Tibial nerve (tissue), 4 donors: ENCODE data around the gene NEIL1. TPM values are rescaled to one million over a fixed set of nuclear protein-coding genes. Genes with fewer than 3 reads are reported as not detected.
A peak's percentile ranks its signal among the peaks of the same experiment; 100 is the strongest.

Experiments
- DNase-seq, 2 donors: peaks; one replicate each; pipeline ENCODE4 v3.0.0-alpha.2; 2019; ENCODE audit warnings: low spot score in 2 of 2
- H3K27ac ChIP-seq, 4 donors: fragments of 200-600 bp; sonication (generic) in 3 of 4; one replicate each; pipeline ENCODE4 v1.5.1; 2017 to 2019; ENCODE audit warnings: mild to moderate bottlenecking in 1 of 4
- H3K27me3 ChIP-seq, 2 donors: fragments of 200-600 bp; sonication (generic) in 1 of 2; one replicate each; pipeline versions ENCODE4 v1.5.1 to v1.6.0; 2017 to 2019
- H3K36me3 ChIP-seq, 3 donors: fragments of 200-600 bp; sonication (generic); one replicate each; pipeline ENCODE4 v1.5.1; 2018 to 2019
- H3K4me1 ChIP-seq, 4 donors: fragments of 200-600 bp; sonication (generic) in 3 of 4; one replicate each; pipeline ENCODE4 v1.5.1; 2017 to 2019
- H3K4me3 ChIP-seq, 4 donors: fragments of 200-600 bp; sonication (generic) in 3 of 4; one replicate each; pipeline ENCODE4 v1.5.1; 2017 to 2019; ENCODE audit warnings: mild to moderate bottlenecking in 1 of 4, moderate library complexity in 1 of 4
- H3K9me3 ChIP-seq, 4 donors: fragments of 200-600 bp; sonication (generic) in 3 of 4; one replicate each; pipeline ENCODE4 v1.5.1; 2017 to 2019
- CTCF ChIP-seq, 5 experiments: fragments of 200-600 bp in 3 of 5; fragments of 450-650 bp in 2 of 5; sonication (generic) in 3 of 5; IDR thresholded peaks; one replicate each; pipeline ENCODE4 v1.5.1; 2016 to 2019; ENCODE audit warnings: antibody characterized with exemption in 5 of 5, mild to moderate bottlenecking in 3 of 5, moderate library complexity in 2 of 5
- EP300 ChIP-seq, 2 donors: sonication (generic); formaldehyde crosslinking; IDR thresholded peaks; one replicate each; pipeline ENCODE4 v1.6.1; 2017; ENCODE audit warnings: antibody characterized with exemption in 2 of 2, mild to moderate bottlenecking in 1 of 2
- POLR2A ChIP-seq, 2 donors: fragments of 450-650 bp; IDR thresholded peaks; one replicate each; pipeline ENCODE4 v1.6.1; 2017; ENCODE audit warnings: antibody characterized with exemption in 2 of 2, mild to moderate bottlenecking in 2 of 2, moderate library complexity in 2 of 2
- WGBS, 2 donors: methylation state at CpG; one replicate each; pipeline ENCODE4 v1.1.5; 2018; 5-methylcytosine and 5-hydroxymethylcytosine counted together
- total RNA-seq, 4 donors: library from RNA; depleted of rRNA; stranded (reverse); fragments of >200 nt; gene quantifications; one replicate each; pipeline ENCODE4 v1.1.0, GENCODE V29; 2016

NEIL1 gene
- total RNA-seq, 4 donors from 2014 or later = 45.8 to 101 (median 53.6) TPM

GRCh38 chr15:75363786-75364185, 16.9 kb downstream of the NEIL1 start:
- TF ChIP-seq EP300 (IDR thresholded peaks at IDR 0.05) = no peak
- TF ChIP-seq POLR2A (IDR thresholded peaks at IDR 0.05) = no peak
- TF ChIP-seq CTCF (IDR thresholded peaks at IDR 0.05) = no peak
- Histone ChIP-seq H3K27me3 (no peaks in the 10 kb centered on the region), H3K4me3 (no peak overlapping the region), H3K9me3 (no peaks in the 10 kb centered on the region), H3K4me1 (peaks cover 0 to 16% (median under 1%) of the 10 kb centered on the region in 4 donors), H3K36me3 (peaks cover 0 to 87% (median 5%) of the 10 kb centered on the region in 3 donors), H3K27ac (no peak overlapping the region)
- DNase-seq = no peak
- 86% methylated on average over 9 of the region's 9 CpGs for WGBS, 2 donors

GRCh38 chr15:75364881-75365280, 18.0 kb downstream of the NEIL1 start:
- Histone ChIP-seq H3K27me3 (no peaks in the 10 kb centered on the region), H3K9me3 (no peaks in the 10 kb centered on the region), H3K4me1 (peaks cover 0 to 27% (median 8%) of the 10 kb centered on the region in 4 donors), H3K27ac (no peak overlapping the region), H3K36me3 (peaks cover 0 to 76% (median 5%) of the 10 kb centered on the region in 3 donors), H3K4me3 (no peak overlapping the region)
- TF ChIP-seq EP300 (IDR thresholded peaks at IDR 0.05) = no peak
- no peak for TF ChIP-seq CTCF (IDR thresholded peaks at IDR 0.05)
- no peak for TF ChIP-seq POLR2A (IDR thresholded peaks at IDR 0.05)
- no peak for DNase-seq
- WGBS, 2 donors = 91 to 93% methylated on average over 6 of the region's 6 CpGs

GRCh38 chr15:75366163-75366562, 19.3 kb downstream of the NEIL1 start:
- H3K4me1 ChIP-seq = peaks cover 0 to 28% (median 8%) of the 10 kb centered on the region in 4 donors
- peaks cover 0 to 69% (median 5%) of the 10 kb centered on the region in 3 donors for H3K36me3 ChIP-seq
- TF ChIP-seq POLR2A (IDR thresholded peaks at IDR 0.05) = no peak
- TF ChIP-seq EP300 (IDR thresholded peaks at IDR 0.05) = no peak
- TF ChIP-seq CTCF (IDR thresholded peaks at IDR 0.05) = no peak
- H3K27ac ChIP-seq = no peak overlapping the region
- H3K9me3 ChIP-seq = no peaks in the 10 kb centered on the region
- H3K4me3 ChIP-seq = no peak overlapping the region
- H3K27me3 ChIP-seq = no peaks in the 10 kb centered on the region
- 89 to 100% methylated on average over 3 of the region's 3 CpGs for WGBS, 2 donors
- no peak for DNase-seq

- no peak for DNase-seq
- H3K9me3 ChIP-seq = no peaks in the 10 kb centered on the region
- H3K36me3 ChIP-seq = peaks cover 0 to 69% (median 10%) of the 10 kb centered on the region in 3 donors
- no peaks in the 10 kb centered on the region for H3K27me3 ChIP-seq
- peaks cover 0 to 28% (median 8%) of the 10 kb centered on the region in 4 donors for H3K4me1 ChIP-seq
- H3K4me3 ChIP-seq = no peak overlapping the region
- no peak for TF ChIP-seq POLR2A (IDR thresholded peaks at IDR 0.05)
- TF ChIP-seq EP300 (IDR thresholded peaks at IDR 0.05) = no peak
- TF ChIP-seq CTCF (IDR thresholded peaks at IDR 0.05) = no peak
- peak overlapping the region in 2 of 4 donors; percentile 95 to 98 for H3K27ac ChIP-seq
Observed at GRCh38 chr15:75367006-75367405, 20.2 kb downstream of the NEIL1 start.

- Histone ChIP-seq H3K4me3 (peak overlapping the region; percentile 80 to 97 (median 87)), H3K9me3 (no peaks in the 10 kb centered on the region), H3K4me1 (peaks cover 0 to 28% (median 8%) of the 10 kb centered on the region in 4 donors), H3K27ac (peak overlapping the region in 3 of 4 donors; percentile 95 to 98 (median 95)), H3K36me3 (peaks cover 0 to 69% (median 8%) of the 10 kb centered on the region in 3 donors), H3K27me3 (no peaks in the 10 kb centered on the region)
- WGBS, 2 donors = 29 to 40% methylated on average over 7 of the region's 7 CpGs
- peak in 1 of 5 experiments; percentile 76 for TF ChIP-seq CTCF (IDR thresholded peaks at IDR 0.05)
- no peak for TF ChIP-seq POLR2A (IDR thresholded peaks at IDR 0.05)
- DNase-seq = no peak
Observed at GRCh38 chr15:75367406-75367912, 20.6 kb downstream of the NEIL1 start.
